Activated CD4-positive, alpha-beta T cell treated with anti-CD3 and anti-CD28 coated beads, Interleukin-2, amount 50 U/mL, for 16 hours (primary cell): ENCODE results near the gene RAB3D.
"Not testable (repeated sequence)": the region's sequence is repeated elsewhere in the genome, so short reads cannot be mapped to it uniquely, and the experiment has no call there.

Experiments used
- DNase-seq: peaks from one replicate; pipeline ENCODE4 v3.0.0-alpha.2; 2020

The RAB3D gene

GRCh38 chr19:11365557-11366117 lies 26.2 kb upstream of the RAB3D start:
- no peak for DNase-seq

GRCh38 chr19:11364935-11365334 lies 25.5 kb upstream of the RAB3D start:
- no peak for DNase-seq

- no peak for DNase-seq
Observed at GRCh38 chr19:11364296-11364904, 24.9 kb upstream of the RAB3D start.

- DNase-seq: no peak
Observed at GRCh38 chr19:11363881-11364280, 24.4 kb upstream of the RAB3D start.

GRCh38 chr19:11361771-11362731 lies 22.6 kb upstream of the RAB3D start:
- no peak for DNase-seq

GRCh38 chr19:11361037-11361770 lies 21.7 kb upstream of the RAB3D start:
- no peak for DNase-seq

GRCh38 chr19:11359421-11359820 lies 20.0 kb upstream of the RAB3D start:
- DNase-seq: no peak

- DNase-seq: no peak
Observed at GRCh38 chr19:11356676-11357550, 17.5 kb upstream of the RAB3D start.

- no peak for DNase-seq
Observed at GRCh38 chr19:11356074-11356397, 16.6 kb upstream of the RAB3D start.

GRCh38 chr19:11355160-11356073 lies 16.0 kb upstream of the RAB3D start, which contains the start of gene PLPPR2:
Gene PLPPR2 (plus strand): TSS chr19:11355432. CDS start chr19:11357674, 2,242 bp downstream.
- DNase-seq: peak; percentile 80

- DNase-seq: not testable (repeated sequence)
Observed at GRCh38 chr19:11354102-11354501, 14.6 kb upstream of the RAB3D start.

GRCh38 chr19:11349171-11349570 lies 9.7 kb upstream of the RAB3D start:
- DNase-seq: no peak

GRCh38 chr19:11347546-11348039 lies 8.1 kb upstream of the RAB3D start:
- no peak for DNase-seq

- peak; percentile 99 for DNase-seq
Observed at GRCh38 chr19:11346104-11346940, 6.9 kb upstream of the RAB3D start, which contains the start of the genes CCDC159 and TMEM205. Gene CCDC159 (plus strand): TSS chr19:11346519. CDS start chr19:11346607, 88 bp downstream. Gene TMEM205 (minus strand): TSS chr19:11346268. CDS start chr19:11345619, 649 bp downstream.

- DNase-seq: no peak
Observed at GRCh38 chr19:11345122-11345803, 5.8 kb upstream of the RAB3D start.

GRCh38 chr19:11342429-11342828 lies 3.0 kb upstream of the RAB3D start:
- no peak for DNase-seq

- DNase-seq: not testable (repeated sequence)
Observed at GRCh38 chr19:11340099-11340467, 626 bp upstream of the RAB3D start.

GRCh38 chr19:11338569-11339253 lies 746 bp downstream of the RAB3D start:
- DNase-seq: no peak
